HG03442 (cell line): ENCODE data around the gene NADK2.
"Not testable (repeated sequence)": the region's sequence is repeated elsewhere in the genome, so short reads cannot be mapped to it uniquely, and the experiment has no call there.

ENCODE experiments used
- ATAC-seq: cut with Tn5 transposase; IDR thresholded peaks from one replicate; pipeline ENCODE4 v1.9.1; 2021; ENCODE audit warnings: mild to moderate bottlenecking, moderate library complexity; ENCODE audit not compliant: unreplicated experiment

The NADK2 gene

GRCh38 chr5:36241631-36242533, at the start of gene NADK2:
Gene NADK2 (minus strand): TSS chr5:36241925. CDS start chr5:36241798, 127 bp downstream.
- peak; percentile 93 for ATAC-seq

GRCh38 chr5:36285837-36286615, 44.3 kb upstream of the NADK2 start:
- no peak for ATAC-seq

- ATAC-seq, result not testable (repeated sequence)
Observed at GRCh38 chr5:36283775-36284174, 42.0 kb upstream of the NADK2 start.

- ATAC-seq, result no peak
Observed at GRCh38 chr5:36281626-36282025, 39.9 kb upstream of the NADK2 start.

- ATAC-seq, result no peak
Observed at GRCh38 chr5:36279054-36279698, 37.5 kb upstream of the NADK2 start.

- ATAC-seq, result no peak
Observed at GRCh38 chr5:36277521-36278176, 35.9 kb upstream of the NADK2 start.

- ATAC-seq, result no peak
Observed at GRCh38 chr5:36276864-36277263, 35.1 kb upstream of the NADK2 start.

- ATAC-seq, result no peak
Observed at GRCh38 chr5:36273809-36274526, 32.2 kb upstream of the NADK2 start.

- ATAC-seq, result no peak
Observed at GRCh38 chr5:36272136-36272690, 30.5 kb upstream of the NADK2 start.

- ATAC-seq, result no peak
Observed at GRCh38 chr5:36270876-36271575, 29.3 kb upstream of the NADK2 start.

- no peak for ATAC-seq
Observed at GRCh38 chr5:36270175-36270574, 28.4 kb upstream of the NADK2 start.

GRCh38 chr5:36269478-36269877, 27.8 kb upstream of the NADK2 start:
- ATAC-seq, result no peak

- ATAC-seq, result no peak
Observed at GRCh38 chr5:36267905-36268304, 26.2 kb upstream of the NADK2 start.

- ATAC-seq, result no peak
Observed at GRCh38 chr5:36264202-36264760, 22.6 kb upstream of the NADK2 start.

GRCh38 chr5:36261186-36261585, 19.5 kb upstream of the NADK2 start:
- no peak for ATAC-seq

GRCh38 chr5:36253575-36253974, 11.8 kb upstream of the NADK2 start:
- ATAC-seq, result no peak

GRCh38 chr5:36252722-36253365, 11.1 kb upstream of the NADK2 start:
- no peak for ATAC-seq

- no peak for ATAC-seq
Observed at GRCh38 chr5:36251218-36251617, 9.5 kb upstream of the NADK2 start.

- no peak for ATAC-seq
Observed at GRCh38 chr5:36250427-36250826, 8.7 kb upstream of the NADK2 start.
